NCI-H1417 treated with DMSO at 0.1 percent for 48 hours (cell line): Measurements from ENCODE around the gene CYP17A1.

ENCODE experiments used
- DNase-seq: peaks from one replicate; lab custom pipeline; 2025; lab: John Stamatoyannopoulos, UW

CYP17A1 gene

DNA sequence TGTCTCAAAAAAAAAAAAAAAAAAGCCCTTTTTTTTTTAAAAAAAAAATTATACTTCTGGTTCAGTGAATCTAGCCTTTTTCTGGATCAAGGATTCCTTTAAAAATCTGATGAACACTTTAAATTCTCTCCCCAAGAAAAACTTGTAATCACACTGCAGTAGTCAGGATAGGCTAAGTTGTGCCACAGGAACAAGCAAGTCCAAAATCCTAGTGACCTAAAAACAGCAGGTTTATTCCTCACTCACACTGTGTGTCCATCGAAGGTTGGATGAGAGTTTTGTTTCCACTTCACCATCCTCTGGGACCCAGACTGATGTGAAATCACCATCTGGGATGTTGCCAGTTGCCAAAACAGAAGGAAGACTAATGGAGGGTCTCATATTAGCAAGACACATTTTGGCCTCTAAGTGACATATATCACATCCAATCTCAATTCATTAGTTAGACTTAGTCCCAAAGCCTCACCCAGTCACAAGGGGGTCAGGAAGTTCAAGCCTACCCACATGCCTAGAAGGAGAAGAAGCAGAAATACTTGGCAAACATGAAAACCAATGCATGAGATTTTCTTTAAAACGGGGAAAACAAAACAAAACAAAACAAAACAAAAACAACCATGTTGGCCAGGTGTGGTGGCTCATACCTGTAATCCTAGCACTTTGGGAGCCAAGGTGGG is 32.7 kb downstream of the CYP17A1 start:
- DNase-seq, result no peak

DNA sequence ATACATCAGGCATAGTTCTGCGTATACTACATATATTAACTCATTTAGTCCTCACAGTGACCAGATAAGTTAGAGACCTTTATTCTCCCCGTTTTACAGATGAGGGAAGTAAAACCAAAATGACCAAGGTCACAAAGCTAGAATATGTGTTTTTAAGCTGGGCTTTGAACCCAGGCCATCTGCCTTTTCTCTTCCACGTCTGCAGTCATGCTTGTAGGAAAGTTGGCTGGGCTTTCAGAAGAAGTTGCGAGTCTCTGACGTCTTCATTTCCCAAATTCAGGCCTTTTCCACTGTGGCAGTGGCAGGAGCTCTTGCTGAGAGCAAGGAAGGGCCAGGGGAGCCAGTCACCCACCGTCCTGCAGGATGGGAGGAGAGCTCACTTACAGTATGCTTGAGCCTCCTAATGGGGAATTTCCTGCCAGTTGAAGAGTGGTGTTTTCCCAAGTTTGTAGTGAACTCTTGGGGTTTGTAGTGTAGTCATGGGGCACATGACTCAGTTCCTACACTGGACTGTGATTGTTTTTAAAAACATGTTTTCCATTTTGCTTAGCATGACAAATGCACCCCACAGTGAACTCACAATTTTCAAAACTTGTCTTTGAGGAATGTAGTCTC is 34.2 kb downstream of the CYP17A1 start:
- DNase-seq, result no peak

DNA sequence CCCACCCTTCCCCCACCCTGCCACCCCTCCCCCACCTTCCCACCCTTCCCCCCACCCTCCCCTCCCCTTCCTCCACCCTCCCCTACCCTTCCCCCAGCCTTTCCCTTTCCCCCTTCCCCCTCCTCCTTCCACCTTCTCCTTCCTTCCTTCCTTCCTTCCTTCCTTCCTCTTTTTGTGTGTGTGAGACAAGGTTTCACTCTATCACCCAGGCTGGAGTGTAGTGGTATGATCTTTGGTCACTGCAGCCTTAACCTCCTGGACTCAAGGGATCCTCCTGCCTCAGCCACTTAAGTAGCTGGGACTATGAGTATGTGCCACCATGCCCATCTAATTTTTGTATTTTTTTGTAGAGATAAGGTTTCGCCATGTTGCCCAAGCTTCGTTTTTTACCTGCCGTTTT is 35.2 kb downstream of the CYP17A1 start:
- no peak for DNase-seq

DNA sequence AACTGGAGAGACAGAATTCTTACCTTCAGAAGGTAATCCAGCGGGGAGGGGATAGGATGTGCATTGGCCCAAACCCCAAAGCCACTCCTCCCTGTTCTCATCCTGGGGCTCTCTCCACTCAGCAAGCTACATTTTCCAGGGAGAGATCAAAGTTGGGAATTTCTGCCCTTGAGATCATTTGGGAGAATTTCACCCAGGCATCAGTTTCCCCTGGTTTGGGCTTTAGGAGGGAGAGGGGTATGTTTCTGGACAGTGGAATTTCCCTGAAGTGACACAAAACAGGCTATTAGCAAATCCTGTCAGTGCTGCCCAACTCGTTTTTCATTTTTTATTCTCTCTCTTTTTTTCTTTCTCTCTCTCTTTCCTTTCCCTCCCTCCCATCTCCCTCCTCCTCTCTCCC is 35.7 kb downstream of the CYP17A1 start:
- DNase-seq, result no peak

DNA sequence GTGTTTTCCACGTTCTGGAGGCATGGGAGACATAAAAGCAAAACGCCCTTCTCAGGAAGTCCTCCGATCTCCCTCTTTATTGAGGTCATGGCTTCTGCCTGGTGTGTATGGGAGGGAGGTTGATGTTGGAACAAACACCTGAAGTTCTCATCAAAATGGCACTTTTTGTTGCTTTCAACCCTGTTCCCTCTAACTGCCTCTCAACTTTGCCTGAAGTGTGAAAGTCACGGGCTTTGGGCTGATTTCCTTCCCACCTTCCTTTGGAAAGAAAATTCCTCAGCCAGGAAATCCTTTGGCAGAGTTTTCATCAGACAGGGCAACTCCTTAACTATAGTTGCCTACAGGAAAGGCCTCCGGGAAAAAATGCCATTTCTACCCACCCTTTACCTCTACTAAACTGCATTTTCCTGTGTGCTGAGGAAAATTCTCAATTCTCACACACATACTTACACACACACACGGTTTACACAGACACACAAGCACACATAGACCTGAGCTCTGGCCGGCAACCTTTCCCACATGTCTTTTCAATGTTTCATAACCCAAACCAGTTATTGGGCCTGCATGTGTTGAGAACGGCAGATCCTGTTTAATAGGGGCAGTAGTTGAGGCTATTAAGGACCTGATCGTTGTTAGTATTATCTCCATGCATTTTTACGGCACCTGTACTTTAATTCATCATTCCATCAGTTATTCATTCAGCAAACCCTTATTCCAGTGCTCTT is 36.4 kb downstream of the CYP17A1 start:
- no peak for DNase-seq

GRCh38 chr10:102799691-102800471 is 37.3 kb downstream of the CYP17A1 start:
- no peak for DNase-seq

DNA sequence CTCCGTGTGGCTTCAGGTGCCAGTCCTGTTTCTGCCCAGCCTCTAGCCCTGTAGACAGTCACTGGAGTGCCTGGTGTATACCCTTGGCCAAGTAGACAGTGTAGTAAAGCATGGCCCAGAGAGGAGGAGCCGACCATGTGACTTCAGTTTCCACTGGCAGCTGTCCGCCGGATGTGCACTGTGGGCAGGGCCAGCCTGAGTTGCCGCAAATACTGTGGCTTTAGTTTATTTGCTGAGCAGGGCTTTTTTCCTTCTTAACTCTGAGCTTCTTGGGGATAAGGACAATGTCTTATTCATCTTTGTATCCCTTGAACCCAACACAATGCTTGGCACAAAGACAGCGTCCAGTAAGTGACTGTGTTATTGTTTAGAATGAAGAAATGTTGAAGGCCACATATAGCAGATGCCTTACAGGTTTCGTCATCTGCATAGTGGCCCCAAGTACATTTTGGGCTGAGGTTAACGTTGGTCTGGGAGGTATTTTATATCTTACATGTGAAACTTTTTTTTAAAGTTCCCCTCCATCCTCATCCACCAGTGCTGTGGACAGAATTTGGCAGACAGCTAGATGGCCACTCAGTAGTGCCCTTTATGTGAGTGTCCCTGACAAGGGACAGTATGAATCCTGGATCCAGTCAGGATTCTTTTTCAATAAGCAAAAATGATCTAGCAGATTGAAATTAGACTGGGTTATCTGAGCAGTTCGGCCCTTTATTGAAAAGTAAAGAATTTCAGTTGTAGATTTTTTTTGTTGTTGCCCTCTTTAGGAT is 40.6 kb downstream of the CYP17A1 start:
- no peak for DNase-seq

- DNase-seq, result no peak
Measured at GRCh38 chr10:102795453-102796406, 41.5 kb downstream of the CYP17A1 start.

DNA sequence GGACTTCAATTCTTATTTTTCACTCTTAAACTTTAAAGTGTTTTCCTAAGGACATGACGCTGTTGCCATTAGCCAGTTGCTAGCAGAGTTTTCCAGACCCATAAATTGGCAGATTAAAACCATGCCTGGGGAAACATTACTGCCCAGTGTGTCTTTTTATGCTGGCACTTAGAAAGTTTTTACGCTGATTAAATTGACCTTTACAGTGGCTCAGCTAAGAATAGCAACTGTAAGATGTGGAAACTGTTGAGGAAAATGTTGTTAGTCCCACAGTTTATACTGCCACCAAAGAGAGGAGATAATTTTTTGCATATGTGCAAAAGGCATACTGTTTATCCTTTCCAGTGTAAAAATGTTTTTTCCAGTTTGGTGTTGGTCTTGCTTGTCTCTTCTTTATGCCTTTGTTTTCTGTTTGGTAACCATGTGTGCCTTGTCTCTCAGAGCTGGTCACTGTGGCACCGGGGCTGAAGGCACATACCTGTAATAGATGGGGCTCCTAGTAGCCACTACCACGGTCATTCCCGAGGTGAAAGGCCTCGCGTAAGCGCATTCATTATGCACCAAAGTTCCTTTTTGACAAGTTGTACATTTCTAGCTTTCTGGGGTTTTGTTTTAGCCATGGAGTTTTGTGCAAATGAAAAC is 45.3 kb downstream of the CYP17A1 start:
- no peak for DNase-seq

- no peak for DNase-seq
Measured at GRCh38 chr10:102785818-102786217, 51.4 kb downstream of the CYP17A1 start.

- no peak for DNase-seq
Measured at GRCh38 chr10:102783568-102783967, 53.6 kb downstream of the CYP17A1 start.

DNA sequence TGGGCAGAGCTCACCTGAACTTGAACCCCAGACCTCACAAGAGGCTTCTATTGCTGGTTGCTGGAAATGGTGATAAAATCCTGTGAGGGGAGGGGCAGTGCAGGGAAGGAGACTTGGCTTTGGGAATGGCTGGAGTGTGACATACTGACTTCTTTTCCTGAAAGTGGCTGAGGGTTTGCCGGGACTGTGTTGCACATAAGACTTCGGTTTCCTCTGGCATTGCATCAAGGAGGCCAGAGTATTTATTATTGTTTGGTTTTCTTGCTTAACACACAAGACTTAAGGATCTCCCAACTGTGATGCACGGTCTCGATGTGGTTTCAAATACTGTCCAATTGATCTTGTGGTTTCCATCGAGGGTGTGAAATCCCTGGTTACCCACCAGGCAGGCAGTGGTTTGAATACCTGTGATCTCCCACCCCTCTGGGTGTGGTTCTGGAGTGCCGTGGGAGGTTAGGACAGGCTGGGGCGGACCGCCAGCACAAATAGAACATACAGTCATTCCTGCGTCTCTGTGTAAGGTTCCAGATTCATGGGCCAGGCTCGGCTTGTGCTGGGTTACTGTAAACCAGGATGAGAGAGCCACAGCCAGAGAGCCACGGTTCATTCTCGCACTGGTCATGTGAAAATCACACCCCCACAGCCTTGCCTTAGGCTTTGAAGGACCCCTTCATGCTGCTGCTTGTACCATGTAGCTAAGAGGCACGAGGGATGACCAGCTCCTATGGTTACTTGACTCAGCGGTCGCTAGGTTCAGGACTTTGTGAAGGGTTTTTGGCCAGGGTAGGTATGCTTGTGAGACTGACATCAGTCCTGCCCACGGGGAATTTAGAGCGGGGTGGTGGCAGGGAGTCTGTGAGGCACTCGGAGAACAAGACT is 54.3 kb downstream of the CYP17A1 start:
- DNase-seq, result no peak

DNA sequence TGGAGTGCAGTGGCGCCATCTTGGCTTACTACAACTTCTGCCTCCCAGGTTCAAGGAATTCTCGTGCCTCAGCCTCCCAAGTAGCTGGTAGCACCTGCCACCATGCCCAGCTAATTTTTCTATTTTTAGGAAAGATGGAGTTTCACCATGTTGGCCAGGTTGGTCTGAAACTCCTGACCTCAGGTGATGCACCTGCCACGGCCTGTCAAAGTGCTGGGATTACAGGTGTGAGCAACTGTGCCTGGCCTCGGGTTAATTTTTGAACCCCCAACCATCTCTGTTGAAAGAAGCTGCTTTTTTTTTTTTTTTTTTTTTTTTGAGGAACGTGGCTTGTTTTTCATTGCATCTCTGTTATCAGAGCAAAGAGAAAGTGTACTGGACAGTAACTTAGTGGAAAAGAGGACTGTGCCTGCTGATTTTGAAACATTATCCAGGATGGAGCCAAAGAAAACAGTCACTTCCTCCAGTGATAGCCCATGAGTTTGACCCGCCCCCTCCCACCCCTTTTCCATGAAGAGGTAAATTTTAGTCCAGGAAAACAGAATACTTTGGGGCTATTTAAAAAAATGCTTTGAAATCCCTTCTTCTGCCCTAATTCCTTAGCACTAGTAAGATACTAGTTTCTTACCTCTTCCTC is 55.2 kb downstream of the CYP17A1 start:
- no peak for DNase-seq

GRCh38 chr10:102781090-102781920 is 55.9 kb downstream of the CYP17A1 start:
- no peak for DNase-seq
